HG02588 (cell line): Measurements from ENCODE around the gene HTD2.
"Not testable (repeated sequence)": the region's sequence is repeated elsewhere in the genome, so short reads cannot be mapped to it uniquely, and the experiment has no call there.

Source experiments
- ATAC-seq: cut with Tn5 transposase; IDR thresholded peaks from one replicate; pipeline ENCODE4 v1.9.1; 2021; ENCODE audit warnings: mild to moderate bottlenecking, moderate library complexity; ENCODE audit not compliant: unreplicated experiment

HTD2 gene

DNA sequence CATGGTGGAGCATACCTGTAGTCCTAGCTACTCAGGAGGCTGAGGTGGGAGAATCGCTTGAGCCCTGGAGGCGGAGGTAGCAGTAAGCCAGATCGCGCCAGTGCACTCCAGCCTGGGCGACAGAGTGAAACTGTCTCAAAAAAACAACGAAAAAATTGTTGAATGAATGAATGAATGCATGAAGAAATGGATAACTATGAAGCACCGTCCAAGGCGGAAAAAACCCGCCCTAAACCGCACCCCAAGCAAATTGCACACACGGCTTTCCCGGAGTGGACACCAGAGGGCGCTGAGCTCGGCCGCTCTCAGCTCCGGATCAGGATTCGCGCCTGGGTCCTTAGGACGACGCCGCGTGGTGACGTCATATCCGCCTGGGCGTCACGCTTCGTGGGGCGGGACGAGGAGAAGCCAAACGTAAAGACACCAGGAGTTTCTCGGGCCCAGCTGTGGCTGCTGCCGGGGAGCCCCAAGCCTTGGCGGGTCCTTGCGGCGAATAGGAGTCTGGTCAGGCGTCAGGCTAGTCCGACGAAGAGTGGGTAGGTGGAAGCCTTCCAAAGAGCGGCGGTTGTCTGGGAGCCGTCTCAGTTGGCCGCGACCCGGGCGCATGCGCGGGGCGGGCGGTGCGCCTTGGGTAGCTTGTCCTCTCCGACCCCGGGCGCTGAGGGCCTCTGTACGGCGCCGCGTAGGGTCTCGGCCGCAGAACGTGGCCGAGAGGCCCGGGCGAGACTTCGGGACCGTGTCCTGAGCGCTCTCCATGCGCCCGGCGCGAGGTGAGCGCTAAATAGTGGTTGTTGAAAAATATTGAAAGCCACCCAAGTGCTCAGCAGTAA is at the start of gene HTD2, which contains the start of gene RPP14:
HTD2 (plus strand) TSS at position 639 of the 830 bp plus-strand sequence. CDS start 11,094 bp downstream, outside the sequence.
RPP14 (plus strand) TSS at position 364 of the 830 bp plus-strand sequence. CDS start 4,085 bp downstream, outside the sequence.
- peak; percentile 84 for ATAC-seq

DNA sequence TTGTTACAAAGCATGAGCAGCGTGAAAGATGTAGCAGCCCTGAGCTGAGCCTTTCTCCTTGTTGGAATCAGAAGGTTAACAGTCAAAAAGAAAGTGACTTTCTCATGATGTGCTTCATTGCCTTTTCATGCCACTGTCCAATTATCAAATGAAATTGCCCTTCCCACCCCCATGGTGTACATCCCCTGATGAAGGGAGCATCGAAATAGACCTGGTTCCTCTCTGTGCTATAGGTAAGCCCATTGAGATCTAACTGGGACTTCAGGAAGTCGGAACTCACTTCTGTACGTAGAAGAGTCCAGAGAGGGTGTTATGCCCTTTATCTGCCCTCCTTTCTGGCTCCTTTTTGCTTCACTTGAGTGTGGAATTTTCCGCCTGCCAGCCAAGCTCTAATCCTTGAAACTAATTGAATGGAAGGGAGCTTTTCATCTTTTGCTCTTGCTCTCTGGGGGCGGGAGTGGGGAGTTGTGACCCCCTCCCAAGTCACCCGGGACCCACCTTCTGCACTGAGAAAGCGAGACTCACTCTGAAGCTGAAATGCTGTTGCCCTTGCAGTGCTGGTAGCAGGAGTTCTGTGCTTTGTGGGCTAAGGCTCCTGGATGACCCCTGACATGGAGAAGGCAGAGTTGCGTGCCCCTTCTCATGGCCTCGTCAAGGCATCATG is 47.8 kb upstream of the HTD2 start:
- ATAC-seq = no peak

DNA sequence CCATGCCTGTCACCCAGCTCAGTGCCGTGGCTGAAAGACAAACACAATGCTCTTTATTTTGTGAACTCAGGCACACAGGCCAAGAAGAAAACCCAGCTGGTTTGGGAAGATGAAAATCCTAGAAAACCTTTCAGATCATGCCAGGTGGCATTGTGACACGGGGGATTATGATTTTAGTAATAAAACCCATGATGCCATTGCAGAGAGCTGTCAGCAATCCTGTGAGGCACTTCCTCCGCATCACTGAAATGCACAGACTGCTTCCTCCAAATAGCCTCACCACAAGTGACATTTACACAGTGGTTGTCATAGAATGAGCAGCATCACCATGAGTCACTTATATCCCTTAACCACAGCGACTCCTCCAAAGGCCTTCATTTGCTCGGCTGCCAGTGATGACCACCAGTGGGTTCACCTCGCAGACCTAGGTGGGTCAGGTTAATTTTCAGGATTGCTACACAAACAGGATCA is 46.0 kb upstream of the HTD2 start:
- ATAC-seq = no peak

DNA sequence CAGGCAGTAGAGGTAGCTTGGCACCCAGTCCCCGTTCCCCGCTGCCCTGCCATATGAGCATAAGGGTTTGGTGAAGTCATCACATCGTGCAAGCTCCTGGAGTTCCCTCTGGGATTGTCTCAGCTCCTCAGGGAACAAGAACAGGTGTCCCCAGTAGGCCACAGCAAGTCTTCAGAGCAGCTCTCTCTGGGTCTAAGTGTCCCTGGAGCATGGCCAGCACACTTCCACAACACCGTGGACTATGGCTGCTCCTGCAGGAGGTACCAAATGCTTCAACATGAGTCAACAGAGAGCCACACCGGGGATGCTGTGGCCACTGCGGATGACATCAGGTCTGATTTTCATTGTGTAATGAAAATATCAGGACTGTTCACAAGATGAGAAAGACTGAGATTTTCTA is 45.6 kb upstream of the HTD2 start:
- ATAC-seq = no peak

DNA sequence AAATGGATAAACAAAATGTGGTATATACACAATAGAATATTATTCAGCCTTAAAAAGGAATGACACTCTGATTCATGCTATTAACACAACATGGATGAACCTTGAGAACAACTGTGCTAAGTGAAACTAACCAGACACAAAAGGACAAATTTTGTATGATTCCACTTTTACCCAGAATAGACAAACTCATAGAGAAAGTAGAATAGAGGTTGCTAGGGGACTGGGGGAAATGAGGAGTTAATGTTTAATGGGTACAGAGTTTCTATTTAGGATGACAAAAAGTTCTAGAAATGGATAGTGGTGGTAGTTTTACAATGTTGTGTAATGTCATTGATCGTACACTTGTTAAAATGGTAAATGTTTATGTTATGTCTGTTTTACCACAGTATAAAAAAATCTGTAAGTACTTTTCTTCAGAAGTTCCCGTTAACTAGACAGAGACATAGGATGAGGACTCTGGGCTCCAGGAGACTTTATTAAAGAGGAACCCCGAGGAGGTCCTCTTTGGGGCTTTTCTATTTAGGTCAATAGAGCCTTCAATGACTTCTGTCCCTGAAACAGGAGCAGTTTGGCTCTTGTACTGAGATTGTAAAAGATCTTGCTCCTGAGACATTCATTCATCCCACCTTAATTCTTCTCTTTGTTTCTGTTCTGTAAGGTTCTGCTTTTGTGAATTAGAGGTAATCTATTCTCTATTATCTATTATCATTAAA is 44.2 kb upstream of the HTD2 start:
- peak; percentile 60 for ATAC-seq

DNA sequence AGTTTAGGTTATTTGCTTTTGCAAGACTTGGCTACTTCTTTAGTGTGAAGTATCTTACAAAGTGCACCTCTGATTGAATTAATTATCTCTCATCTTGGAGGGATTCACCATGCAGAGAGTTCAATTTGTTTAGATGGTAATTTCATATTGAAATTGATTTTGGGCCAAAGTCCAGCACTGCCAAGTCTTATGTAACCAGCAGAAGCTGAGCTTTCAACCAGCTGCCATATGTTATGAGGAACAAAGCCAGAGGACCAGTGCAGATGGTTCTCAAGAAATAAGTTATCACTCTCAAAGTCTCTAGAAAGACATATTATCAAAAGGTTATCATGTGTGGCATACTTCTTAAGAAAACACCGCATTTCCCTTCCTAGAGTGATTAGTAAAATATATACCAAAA is 39.7 kb upstream of the HTD2 start:
- no peak for ATAC-seq

DNA sequence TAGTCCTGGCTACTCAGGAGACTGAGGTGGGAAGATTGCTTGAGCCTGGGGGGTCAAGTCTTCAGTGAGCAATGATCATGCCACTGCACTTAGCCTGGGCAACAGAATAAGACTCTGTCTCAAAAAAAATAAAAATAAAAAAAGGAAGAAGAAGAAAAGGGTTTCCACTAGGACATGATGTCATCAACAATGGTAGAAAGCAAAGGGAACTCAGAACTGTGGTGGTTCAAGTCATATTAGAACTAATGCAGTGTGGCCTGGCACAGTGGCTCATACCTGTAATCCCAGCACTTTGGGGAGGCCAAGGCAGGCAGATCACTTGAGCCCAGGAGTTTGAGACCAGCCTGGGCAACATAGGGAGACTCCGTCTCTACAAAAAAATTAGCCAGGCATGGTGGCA is 38.8 kb upstream of the HTD2 start:
- ATAC-seq = not testable (repeated sequence)

DNA sequence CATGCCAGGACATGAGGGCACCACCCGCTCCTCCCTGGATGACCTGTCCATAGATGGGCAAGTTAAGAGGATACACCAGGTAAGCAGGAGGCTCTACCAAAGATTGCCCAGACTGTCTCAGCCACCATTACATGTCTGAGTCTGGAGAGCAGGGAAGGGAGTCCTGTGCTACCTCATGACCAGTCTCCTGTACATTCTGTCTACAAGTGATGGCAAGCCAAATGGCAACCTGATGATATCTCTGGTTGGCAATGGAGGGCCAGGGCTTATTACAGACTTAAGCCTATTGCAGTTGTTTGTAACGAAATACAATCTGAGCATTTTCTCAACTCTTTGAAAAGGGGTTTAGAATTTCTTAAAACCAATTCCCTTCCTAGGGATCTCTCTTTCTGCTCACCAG is 37.0 kb upstream of the HTD2 start:
- ATAC-seq = no peak

DNA sequence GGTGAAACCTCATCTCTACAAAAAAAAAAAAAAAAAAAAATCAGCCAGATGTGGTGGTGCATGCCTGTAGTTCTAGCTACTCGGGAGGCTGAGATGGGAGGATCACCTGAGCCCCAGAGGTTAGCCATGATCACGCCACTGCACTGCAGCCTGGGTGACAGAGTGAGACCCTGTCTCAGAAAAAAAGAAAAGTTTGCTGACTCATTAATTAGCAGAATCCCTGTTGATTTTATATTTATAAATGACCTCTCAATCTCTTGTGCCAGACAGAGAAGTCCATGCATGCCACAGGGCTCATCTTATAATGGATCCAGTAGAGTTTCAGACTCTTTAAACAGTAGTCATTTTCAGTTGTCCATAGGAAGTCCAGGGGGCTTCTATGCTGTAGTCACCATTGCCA is 35.8 kb upstream of the HTD2 start:
- no peak for ATAC-seq

DNA sequence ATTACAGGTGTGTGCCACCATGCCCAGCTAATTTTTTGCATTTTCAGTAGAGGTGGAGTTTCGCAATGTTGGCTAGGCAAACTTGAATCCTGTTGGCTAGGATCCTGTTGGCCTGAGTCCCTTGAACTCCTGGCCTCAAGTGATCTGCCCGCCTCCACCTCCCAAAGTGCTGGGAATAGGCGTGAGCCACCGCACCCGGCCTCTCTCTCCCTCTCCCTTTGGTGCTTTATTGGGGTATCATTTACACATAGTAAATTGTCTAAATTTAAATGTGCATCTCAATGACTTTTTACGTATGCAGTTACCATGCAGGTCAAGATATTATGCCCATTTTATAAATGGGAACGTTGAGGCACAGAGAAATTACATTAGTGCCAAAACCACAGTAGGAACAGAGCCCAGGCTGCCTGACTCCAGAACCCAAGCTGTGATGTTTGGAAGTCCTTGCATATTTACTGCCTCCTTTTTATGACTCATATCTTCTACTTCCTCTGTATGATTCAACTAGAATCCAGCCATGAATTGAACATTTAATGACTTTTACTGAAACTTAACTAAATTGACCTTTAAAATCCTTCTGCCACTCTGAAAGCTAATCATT is 34.3 kb upstream of the HTD2 start:
- no peak for ATAC-seq

DNA sequence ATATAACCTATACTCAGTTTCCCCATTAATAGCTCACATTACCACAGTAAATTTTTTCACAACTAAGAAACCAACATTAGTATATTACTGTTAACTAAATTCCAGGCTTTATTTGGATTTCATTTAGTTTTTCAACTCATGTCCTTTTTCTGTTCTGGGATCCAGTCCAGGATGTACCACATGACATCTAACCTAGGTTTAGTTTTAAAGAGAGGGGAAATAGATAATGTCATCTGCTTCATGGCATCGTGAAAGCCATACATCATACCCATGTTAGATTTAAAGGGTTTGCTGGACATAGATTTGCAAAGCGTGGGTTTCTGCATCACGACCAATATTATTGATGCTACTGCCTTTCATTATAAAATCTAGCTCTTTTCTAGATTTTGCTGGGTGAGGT is 33.4 kb upstream of the HTD2 start:
- ATAC-seq = no peak

DNA sequence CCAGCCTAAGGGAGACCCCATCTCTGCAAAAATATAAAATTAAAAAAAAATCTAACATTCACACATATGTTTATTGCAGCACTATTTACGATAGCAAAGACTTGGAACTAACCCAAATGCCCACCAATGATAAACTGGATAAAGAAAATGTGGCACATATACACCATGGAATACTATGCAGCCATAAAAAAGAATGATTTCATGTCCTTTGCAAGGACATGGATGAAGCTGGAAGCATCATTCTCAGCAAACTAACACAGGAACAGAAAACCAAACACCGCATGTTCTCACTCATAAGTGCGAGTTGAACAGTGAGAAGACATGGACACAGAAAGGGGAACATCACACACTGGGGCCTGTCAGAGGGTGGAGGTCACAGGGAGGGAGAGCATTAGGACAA is 33.0 kb upstream of the HTD2 start:
- not testable (repeated sequence) for ATAC-seq

DNA sequence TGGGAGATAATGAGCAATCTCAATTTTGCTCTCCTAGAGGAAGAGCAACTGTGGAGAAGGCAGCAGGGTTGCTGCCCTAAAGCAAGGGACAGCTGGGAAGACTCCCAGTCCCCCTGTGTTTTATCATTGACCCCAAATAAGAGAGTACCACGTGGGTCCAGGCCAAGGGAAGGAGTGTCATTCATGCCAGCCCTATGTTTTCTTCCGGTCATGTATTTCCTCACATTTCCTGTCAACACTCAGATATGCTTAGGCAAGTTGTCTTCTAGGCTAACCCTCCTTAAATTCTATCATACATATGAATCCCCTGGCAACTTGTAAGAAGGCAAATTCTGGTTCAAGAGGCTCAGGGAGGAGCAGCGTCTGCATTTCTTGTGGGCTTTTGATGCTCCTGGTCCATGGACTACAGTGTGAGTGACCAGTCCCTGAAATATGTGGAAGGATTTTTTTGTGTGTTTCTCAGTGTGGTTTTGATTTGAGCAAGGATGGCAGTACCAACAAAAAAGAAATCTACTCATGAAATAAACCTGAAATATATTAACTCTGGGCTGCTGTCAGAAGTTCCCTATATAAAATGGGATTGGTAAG is 32.2 kb upstream of the HTD2 start:
- no peak for ATAC-seq

DNA sequence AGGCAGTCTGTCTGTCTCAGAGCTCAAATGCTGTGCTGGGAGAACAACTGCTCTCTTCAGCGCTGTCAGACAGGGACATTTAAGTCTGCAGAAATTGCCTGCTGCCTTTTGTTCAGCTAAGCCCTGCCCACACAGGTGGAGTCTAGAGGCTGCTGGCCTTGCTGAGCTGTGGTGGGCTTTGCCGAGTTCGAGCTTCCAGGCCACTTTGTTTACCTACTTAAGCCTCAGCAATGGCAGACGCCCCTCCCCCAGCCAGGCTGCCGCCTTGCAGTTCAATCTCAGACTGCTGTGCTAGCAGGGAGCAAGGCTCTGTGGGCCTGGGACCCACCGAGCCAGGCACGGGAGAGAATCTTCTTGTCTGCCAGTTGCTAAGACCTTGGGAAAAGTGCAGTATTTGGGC is 25.3 kb upstream of the HTD2 start:
- ATAC-seq = no peak

DNA sequence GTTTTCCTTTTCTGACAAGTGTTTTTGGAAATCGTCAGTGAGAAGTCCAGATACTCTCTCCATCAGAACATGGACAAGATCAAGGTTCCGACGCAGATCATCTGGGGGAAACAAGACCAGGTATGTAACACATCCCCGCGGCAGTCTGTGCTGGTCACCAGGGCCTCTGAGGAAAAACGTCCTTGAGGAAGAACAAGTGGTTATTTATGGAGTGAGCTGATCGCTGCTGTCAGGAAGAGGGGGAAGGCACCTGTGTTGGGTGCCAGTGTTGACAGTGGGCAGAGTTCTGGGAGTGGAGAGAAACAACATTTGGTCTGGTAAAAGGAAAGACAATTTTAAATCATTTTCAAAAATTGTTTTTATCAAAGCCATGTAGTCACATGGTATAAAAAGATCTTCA is 21.0 kb upstream of the HTD2 start:
- no peak for ATAC-seq

DNA sequence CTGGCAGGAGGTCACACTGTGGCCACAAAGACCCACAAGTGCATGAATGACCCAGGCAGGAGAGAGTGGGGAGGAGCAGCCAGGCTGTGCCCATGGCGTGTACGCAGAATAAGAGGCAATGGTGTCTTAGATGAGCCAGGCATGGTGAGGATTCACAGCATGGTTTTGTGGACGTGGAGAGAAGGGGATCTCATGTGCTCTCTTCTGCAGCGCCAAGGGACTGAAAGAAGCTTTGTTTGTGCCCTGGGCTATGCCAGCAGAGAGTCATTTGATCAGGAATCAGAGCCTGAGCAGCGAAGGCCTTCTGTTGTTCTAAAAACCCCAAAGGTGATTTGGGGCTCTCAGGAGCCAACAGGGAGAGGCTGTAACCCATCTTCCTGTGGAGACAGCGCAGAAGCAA is 19.0 kb upstream of the HTD2 start:
- ATAC-seq = no peak

DNA sequence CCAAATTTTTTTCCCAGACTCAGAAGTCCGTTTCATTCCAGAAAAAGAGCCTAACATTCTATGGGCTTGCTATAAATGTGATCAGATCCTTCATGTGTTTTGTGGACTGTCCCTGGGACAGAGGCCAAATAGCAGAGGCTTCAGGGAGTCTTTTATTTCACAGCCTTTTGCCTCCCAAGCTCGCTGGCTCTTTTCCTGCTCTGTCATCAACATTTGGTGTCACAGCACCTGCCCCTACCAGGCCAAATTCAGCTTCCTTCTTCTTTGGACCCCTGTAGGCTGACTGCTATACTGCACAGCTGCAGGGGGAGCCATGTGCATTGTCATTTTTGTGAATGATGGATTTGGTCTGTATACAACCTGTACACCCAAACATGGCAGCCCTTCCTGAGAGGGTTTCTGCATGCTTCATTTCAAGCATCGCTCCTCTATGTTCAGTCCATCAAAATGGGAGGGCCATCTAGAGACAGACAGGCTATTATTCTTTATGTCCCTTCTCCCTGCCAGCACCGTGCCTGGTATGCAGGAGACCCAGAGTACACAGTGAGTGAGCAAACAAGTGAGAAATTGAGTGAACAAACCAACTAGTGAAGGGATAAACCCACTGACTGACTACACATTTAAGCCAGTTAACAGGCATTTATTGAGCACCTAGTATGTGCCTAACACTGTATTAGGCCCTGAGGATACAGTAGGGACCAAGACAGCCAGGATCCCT is 18.1 kb upstream of the HTD2 start:
- ATAC-seq = no peak

DNA sequence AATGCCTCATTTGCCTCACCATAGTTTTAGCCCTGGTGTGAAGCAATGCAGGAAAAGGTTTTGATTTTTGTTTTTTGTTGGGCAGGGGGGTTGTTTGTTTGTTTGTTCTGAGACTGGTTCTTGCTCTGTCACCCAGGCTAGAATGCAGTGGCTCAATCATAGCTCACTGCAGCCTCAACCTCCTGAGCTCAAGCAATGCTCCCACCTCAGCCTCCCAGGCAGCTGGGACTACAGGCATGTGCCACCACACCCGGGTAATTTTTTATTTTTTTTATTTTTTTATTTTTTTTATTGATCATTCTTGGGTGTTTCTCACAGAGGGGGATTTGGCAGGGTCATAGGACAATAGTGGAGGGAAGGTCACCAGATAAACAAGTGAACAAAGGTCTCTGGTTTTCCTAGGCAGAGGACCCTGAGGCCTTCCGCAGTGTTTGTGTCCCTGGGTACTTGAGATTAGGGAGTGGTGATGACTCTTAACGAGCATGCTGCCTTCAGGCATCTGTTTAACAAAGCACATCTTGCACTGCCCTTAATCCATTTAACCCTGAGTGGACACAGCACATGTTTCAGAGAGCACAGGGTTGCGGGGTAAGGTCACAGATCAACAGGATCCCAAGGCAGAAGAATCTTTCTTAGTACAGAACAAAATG is 17.2 kb upstream of the HTD2 start:
- not testable (repeated sequence) for ATAC-seq

DNA sequence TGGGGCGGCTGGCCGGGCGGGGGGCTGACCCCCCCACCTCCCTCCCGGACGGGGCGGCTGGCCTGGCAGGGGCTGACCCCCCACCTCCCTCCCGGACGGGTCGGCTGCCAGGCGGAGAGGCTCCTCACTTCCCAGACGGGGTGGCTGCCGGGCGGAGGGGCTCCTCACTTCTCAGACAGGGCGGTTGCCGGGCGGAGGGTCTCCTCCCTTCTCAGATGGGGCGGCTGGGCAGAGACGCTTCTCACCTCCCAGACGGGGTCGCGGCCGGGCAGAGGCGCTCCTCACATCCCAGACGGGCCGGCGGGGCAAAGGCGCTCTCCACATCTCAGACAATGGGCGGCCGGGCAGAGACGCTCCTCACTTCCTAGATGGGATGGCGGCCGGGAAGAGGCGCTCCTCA is 15.9 kb upstream of the HTD2 start:
- ATAC-seq = not testable (repeated sequence)
